BLaER1 (cell line): ENCODE data around the gene VGLL4.

Experiments
- H3K27ac ChIP-seq: shearing (Covaris generic); formaldehyde crosslinking; 2 replicates; pipeline ENCODE4 v1.8.1; 2022
- H3K27me3 ChIP-seq: shearing (Covaris generic); formaldehyde crosslinking; 2 replicates; pipeline ENCODE4 v1.8.1; 2022
- H3K36me3 ChIP-seq: shearing (Covaris generic); formaldehyde crosslinking; 2 replicates; pipeline ENCODE4 v1.8.1; 2022
- H3K4me1 ChIP-seq: shearing (Covaris generic); formaldehyde crosslinking; 2 replicates; pipeline ENCODE4 v1.8.1; 2022
- H3K4me2 ChIP-seq: shearing (Covaris generic); formaldehyde crosslinking; 2 replicates; pipeline ENCODE4 v1.8.1; 2022
- H3K4me3 ChIP-seq: shearing (Covaris generic); formaldehyde crosslinking; 2 replicates; pipeline ENCODE4 v1.8.1; 2022
- H3K9ac ChIP-seq: shearing (Covaris generic); formaldehyde crosslinking; 2 replicates; pipeline ENCODE4 v1.8.1; 2022
- H3K9me3 ChIP-seq: shearing (Covaris generic); formaldehyde crosslinking; 2 replicates; pipeline ENCODE4 v1.8.1; 2022
- H4K20me1 ChIP-seq: shearing (Covaris generic); formaldehyde crosslinking; 2 replicates; pipeline ENCODE4 v1.8.1; 2022
- Cebpa-rat ChIP-seq: shearing (Covaris generic); IDR thresholded peaks from 2 replicates; pipeline ENCODE4 v1.8.1; 2022

Gene VGLL4

DNA sequence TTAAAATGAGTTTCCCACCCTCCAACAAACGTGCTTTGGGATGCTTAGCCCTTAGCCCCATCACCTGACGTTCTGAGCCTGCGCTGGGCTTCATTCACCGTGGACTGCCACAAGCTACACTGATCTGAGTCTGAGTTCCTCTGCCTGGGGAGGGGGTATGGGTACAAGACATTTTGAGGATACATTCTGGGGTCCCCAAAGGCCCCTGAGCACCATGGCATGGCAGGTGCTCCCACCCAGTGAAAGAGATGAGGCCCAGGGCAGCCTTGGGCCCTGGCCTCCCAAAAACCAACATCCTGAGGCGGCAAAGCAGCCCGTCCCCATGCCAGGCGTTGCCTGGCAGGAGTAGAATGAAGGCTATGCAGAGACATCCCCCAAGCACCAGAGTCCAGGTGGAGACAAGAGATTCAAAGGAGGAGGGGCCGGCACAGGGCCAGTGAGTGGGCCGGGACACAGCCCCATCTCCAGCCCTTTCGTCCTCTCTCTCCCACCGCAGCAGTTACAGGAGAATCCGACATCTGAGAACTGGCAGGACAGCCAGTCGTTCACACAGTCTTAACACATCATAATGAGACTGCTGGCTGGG, 74.5 kb downstream of the VGLL4 start:
- Histone ChIP-seq H3K27me3 (no peaks in the 10 kb centered on the region), H4K20me1 (peaks cover 100% of the 10 kb centered on the region), H3K4me2 (no peak overlapping the region), H3K27ac (0 out of 2 replicates have a peak overlapping the region, but pooled peaks have one; percentile 18), H3K4me1 (peaks cover 7% of the 10 kb centered on the region; the same call in 1 of the 2 replicates), H3K9me3 (no peaks in the 10 kb centered on the region), H3K9ac (no peak overlapping the region), H3K36me3 (peaks cover 97% of the 10 kb centered on the region), H3K4me3 (no peak overlapping the region)
- TF ChIP-seq Cebpa-rat: no peak

DNA sequence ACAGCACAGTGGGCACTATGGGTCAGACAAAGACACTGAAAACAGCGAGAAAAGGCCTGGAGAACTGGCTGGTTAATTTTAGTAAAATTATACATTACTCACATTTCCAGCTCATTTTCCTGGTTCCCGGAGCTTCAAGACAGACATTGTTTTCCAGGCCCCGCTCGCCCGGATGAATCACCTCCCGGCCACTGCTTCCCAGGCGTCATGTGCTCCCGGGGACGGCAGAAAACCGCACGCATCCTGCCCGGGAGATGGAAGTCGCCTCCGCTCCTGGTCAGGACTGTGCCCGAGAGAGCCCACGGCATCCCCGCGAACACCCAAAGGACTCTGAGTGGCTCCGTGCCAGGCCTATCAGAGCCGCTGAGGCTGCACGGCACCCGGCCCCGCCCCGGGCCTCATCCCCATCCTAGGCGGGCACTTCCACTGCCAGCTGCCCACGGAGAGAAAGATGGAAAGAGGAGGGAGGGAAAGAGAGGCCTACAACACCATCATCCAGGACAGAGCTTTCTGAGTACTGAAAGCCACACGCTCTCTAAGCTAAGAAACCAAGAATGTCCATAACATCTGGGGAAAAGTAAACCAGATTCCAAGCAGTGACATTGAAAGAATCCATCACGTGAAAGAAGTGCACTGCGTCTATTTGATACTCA, 75.1 kb downstream of the VGLL4 start:
- Histone ChIP-seq H3K4me3 (no peak overlapping the region), H3K27ac (no peak overlapping the region), H3K27me3 (no peaks in the 10 kb centered on the region), H3K9ac (no peak overlapping the region), H3K36me3 (peaks cover 97% of the 10 kb centered on the region), H4K20me1 (peaks cover 100% of the 10 kb centered on the region), H3K9me3 (no peaks in the 10 kb centered on the region), H3K4me1 (peaks cover 7% of the 10 kb centered on the region; the same call in 1 of the 2 replicates), H3K4me2 (no peak overlapping the region)
- no peak for TF ChIP-seq Cebpa-rat

DNA sequence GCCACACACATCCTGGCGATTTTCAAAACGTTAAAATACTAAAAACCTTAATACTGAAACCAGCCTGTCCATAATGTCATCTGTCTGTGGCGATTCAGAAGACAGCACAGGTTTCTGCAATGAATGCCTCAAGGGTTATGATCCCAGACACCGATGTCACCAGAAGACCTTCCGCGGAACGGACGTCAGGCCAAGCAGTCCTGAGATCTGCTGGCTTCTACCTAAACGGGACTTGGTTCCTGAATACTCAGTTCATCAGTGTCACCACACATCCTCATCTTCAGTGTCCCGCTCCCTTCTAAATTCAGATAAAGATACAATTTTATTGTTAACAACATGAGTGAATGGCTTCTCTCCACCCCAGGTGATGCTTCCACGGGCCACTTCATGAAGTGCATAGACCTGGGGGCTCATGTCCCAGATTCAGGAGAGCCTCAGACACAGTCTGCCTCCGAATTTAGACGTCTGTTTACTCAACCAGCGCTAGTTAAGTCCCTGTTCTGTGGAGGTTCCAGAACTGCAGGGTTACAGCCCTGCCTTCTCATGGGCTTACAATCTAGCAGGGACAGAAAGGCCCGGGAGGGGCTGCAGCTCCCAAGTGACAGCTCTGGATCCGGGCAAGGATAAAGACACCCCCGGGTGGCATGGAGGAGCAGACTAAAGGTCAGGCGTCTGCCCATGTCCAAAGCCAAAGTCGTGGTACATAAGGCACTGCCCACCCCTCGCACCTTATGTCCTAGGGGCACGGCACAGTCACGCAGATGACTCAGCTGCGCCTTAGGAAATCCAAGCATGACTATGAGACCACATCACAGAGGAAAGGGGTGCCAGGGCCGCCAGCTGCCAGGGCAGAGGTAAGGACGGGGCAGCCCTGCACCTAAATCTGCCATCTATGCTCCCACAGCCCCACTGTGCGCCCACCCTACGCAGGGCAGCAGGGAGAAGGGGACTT, 75.9 kb downstream of the VGLL4 start:
- peaks cover 15% of the 10 kb centered on the region for H3K4me1 ChIP-seq
- H3K36me3 ChIP-seq: peaks cover 99% of the 10 kb centered on the region
- H3K4me2 ChIP-seq: no peak overlapping the region
- no peak overlapping the region for H3K9ac ChIP-seq
- H3K9me3 ChIP-seq: no peaks in the 10 kb centered on the region
- H3K4me3 ChIP-seq: no peak overlapping the region
- H4K20me1 ChIP-seq: peaks cover 100% of the 10 kb centered on the region
- H3K27ac ChIP-seq: no peak overlapping the region
- no peaks in the 10 kb centered on the region for H3K27me3 ChIP-seq
- no peak for TF ChIP-seq Cebpa-rat

DNA sequence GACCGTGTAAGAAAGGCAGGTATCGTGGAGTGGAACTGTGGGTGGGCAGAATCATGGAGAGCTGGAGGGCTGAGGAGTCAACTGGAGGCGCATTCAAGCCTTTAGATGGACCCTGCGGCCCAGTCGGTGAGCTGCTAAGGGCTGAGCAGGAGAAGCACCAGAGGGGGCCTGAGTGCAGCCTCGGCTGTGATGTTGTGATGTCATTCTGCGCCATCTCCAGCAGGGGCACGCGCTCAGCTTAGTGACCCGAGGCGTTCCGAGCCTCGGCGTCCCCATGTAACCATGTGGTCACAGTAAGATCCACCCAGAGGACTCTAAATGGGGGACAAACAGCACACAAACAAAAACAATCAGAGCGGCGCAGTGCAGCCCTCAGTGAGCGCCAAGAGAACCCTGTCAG, 76.8 kb downstream of the VGLL4 start:
- Histone ChIP-seq H3K9me3 (no peaks in the 10 kb centered on the region), H3K4me1 (peaks cover 23% of the 10 kb centered on the region), H3K4me2 (no peak overlapping the region), H3K27me3 (no peaks in the 10 kb centered on the region), H3K4me3 (no peak overlapping the region), H3K27ac (no peak overlapping the region), H4K20me1 (peaks cover 100% of the 10 kb centered on the region), H3K36me3 (peaks cover 100% of the 10 kb centered on the region), H3K9ac (no peak overlapping the region)
- TF ChIP-seq Cebpa-rat: no peak

DNA sequence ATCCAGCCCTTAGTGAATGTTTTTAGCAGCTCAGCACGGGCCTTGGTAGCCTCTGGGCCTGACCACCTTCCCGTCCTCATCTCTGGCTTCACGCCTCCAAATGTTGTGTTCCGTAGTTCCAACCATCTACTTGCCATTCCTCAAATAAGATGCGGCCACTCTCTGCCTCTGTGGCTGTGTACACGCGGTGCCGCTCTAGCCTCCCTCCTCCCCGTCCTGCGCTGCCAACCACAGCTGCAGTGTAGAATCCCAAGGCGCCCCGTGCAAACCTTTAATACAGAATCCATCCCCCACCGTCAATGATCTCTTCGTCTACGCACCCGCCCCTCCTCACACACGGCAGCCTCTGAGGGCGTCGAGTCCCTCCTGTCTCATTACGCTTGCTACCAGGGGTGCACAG, 77.2 kb downstream of the VGLL4 start:
- H3K9ac ChIP-seq: no peak overlapping the region
- no peak overlapping the region for H3K27ac ChIP-seq
- H3K4me3 ChIP-seq: no peak overlapping the region
- H4K20me1 ChIP-seq: peaks cover 100% of the 10 kb centered on the region
- no peak for TF ChIP-seq Cebpa-rat
- peaks cover 28% of the 10 kb centered on the region for H3K4me1 ChIP-seq
- H3K36me3 ChIP-seq: peaks cover 100% of the 10 kb centered on the region
- no peak overlapping the region for H3K4me2 ChIP-seq
- H3K27me3 ChIP-seq: no peaks in the 10 kb centered on the region
- no peaks in the 10 kb centered on the region for H3K9me3 ChIP-seq

DNA sequence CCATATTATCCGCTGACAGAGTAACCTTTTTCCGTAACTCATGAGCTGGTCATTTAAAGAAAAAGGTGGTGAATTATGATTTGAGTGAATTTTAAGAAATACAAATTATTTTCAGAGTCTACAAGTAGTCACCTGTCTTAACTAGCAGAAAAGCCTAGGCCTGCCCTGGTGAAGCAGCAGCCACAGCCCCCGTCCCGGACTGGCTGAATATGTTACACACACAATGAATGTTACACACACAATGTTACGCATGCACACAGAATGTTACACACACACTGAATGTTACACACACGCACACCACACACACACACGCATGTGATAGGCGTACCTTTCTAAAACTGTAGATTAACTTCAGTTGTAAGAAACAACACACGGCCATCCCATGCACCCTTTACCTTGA, 77.8 kb downstream of the VGLL4 start:
- H3K9ac ChIP-seq: no peak overlapping the region
- no peak for TF ChIP-seq Cebpa-rat
- H3K9me3 ChIP-seq: no peaks in the 10 kb centered on the region
- peaks cover 30% of the 10 kb centered on the region for H3K4me1 ChIP-seq
- no peaks in the 10 kb centered on the region for H3K27me3 ChIP-seq
- H3K36me3 ChIP-seq: peaks cover 100% of the 10 kb centered on the region
- no peak overlapping the region for H3K4me3 ChIP-seq
- H4K20me1 ChIP-seq: peaks cover 100% of the 10 kb centered on the region
- H3K4me2 ChIP-seq: no peak overlapping the region
- no peak overlapping the region for H3K27ac ChIP-seq

DNA sequence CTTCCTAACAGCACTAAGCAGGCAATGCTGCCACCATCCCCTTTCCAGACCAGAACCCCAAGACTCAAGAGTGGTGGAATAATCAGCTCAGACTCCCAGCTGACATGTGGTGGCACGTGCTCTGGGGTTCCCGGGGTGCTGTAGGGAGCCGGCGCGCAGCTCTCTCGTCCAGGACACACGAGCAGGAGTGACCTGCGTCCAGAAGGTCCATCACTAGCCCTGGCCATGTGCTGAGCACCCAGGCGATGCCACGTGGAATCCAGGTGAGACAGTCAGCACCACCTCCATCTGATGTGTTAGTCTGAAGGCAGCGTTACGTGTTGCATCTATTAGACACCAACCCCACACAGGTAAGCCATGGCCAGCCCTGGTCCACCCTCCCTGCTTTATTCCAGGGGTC, 78.2 kb downstream of the VGLL4 start:
- H3K9ac ChIP-seq: no peak overlapping the region
- H3K9me3 ChIP-seq: no peaks in the 10 kb centered on the region
- H3K27me3 ChIP-seq: no peaks in the 10 kb centered on the region
- peaks cover 100% of the 10 kb centered on the region for H4K20me1 ChIP-seq
- no peak for TF ChIP-seq Cebpa-rat
- no peak overlapping the region for H3K4me2 ChIP-seq
- H3K4me1 ChIP-seq: peaks cover 30% of the 10 kb centered on the region
- H3K4me3 ChIP-seq: no peak overlapping the region
- no peak overlapping the region for H3K27ac ChIP-seq
- peaks cover 100% of the 10 kb centered on the region for H3K36me3 ChIP-seq

DNA sequence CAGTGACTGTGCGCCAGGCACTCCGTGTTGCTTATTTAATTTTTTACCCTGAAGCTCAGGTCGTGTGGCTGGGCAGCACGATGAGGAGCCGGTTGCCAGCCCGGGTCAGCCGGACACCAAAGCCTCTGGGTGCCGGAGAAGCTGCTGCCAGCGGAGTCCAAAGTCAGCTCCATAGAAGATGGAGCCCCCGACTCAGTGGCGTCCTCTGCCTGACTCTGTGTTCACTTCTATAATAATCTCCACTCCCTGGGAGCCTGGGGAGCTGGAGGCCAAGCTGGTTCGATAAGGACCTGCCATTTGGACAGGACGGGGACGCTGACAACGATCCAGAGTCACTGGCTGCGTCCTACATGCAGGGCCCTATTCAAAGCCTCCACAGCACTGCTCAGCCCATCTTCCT, 78.6 kb downstream of the VGLL4 start:
- Histone ChIP-seq H3K27me3 (no peaks in the 10 kb centered on the region), H3K36me3 (peaks cover 99% of the 10 kb centered on the region), H3K9ac (no peak overlapping the region), H3K4me2 (no peak overlapping the region), H3K4me3 (no peak overlapping the region), H3K27ac (no peak overlapping the region), H4K20me1 (peaks cover 100% of the 10 kb centered on the region), H3K9me3 (no peaks in the 10 kb centered on the region), H3K4me1 (peaks cover 34% of the 10 kb centered on the region)
- no peak for TF ChIP-seq Cebpa-rat

DNA sequence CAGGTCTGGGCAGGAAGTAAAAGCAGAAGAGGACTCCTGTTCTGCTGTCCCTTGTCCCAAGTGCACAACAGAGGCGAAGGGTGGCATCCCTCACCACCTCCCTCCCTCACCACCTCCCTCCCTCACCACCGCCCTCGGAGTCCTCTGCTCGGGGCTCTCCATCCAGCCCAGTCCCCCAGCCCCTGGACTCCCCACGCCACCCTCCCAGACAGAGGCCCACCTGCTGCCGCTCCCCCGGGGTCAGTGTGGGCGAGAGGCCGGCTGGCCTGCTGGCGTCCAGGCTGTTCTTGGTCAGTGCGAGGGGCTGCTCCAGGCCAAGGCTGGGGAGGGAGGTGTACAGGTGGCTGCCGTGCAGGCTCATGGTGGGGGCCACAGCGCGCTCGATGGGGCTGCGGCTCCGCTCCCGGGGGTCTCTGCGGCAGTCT, 79.1 kb downstream of the VGLL4 start:
- H3K27ac ChIP-seq: no peak overlapping the region
- no peak for TF ChIP-seq Cebpa-rat
- no peak overlapping the region for H3K4me3 ChIP-seq
- no peak overlapping the region for H3K4me2 ChIP-seq
- no peak overlapping the region for H3K9ac ChIP-seq
- peaks cover 99% of the 10 kb centered on the region for H3K36me3 ChIP-seq
- no peaks in the 10 kb centered on the region for H3K9me3 ChIP-seq
- H3K27me3 ChIP-seq: no peaks in the 10 kb centered on the region
- peaks cover 100% of the 10 kb centered on the region for H4K20me1 ChIP-seq
- H3K4me1 ChIP-seq: peaks cover 39% of the 10 kb centered on the region

DNA sequence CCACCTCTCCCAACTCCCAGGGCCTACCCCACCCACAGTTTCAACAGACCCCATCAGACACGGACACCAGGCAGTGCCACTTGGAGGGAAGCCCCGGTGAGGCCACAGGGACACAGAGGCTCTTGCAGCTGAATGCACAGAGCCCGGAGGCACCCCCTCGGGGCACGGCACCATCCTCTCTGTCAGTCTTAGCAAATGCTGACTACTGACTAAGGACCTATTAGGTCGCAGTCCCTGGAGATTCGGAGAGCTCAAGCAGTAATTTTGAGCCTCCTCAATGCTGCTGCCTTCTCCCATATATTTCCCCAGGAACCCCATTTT, 79.9 kb downstream of the VGLL4 start:
- no peak for TF ChIP-seq Cebpa-rat
- peaks cover 100% of the 10 kb centered on the region for H4K20me1 ChIP-seq

More for the DNA sequence above, 79.9 kb downstream of the VGLL4 start:
- H3K27me3 ChIP-seq: no peaks in the 10 kb centered on the region
- H3K27ac ChIP-seq: no peak overlapping the region
- H3K9me3 ChIP-seq: no peaks in the 10 kb centered on the region
- H3K9ac ChIP-seq: no peak overlapping the region
- H3K4me1 ChIP-seq: peaks cover 47% of the 10 kb centered on the region
- H3K4me2 ChIP-seq: no peak overlapping the region
- H3K4me3 ChIP-seq: no peak overlapping the region
- peaks cover 99% of the 10 kb centered on the region for H3K36me3 ChIP-seq
